Measurements from ENCODE around the gene C7orf25.

C7orf25 gene

DNA sequence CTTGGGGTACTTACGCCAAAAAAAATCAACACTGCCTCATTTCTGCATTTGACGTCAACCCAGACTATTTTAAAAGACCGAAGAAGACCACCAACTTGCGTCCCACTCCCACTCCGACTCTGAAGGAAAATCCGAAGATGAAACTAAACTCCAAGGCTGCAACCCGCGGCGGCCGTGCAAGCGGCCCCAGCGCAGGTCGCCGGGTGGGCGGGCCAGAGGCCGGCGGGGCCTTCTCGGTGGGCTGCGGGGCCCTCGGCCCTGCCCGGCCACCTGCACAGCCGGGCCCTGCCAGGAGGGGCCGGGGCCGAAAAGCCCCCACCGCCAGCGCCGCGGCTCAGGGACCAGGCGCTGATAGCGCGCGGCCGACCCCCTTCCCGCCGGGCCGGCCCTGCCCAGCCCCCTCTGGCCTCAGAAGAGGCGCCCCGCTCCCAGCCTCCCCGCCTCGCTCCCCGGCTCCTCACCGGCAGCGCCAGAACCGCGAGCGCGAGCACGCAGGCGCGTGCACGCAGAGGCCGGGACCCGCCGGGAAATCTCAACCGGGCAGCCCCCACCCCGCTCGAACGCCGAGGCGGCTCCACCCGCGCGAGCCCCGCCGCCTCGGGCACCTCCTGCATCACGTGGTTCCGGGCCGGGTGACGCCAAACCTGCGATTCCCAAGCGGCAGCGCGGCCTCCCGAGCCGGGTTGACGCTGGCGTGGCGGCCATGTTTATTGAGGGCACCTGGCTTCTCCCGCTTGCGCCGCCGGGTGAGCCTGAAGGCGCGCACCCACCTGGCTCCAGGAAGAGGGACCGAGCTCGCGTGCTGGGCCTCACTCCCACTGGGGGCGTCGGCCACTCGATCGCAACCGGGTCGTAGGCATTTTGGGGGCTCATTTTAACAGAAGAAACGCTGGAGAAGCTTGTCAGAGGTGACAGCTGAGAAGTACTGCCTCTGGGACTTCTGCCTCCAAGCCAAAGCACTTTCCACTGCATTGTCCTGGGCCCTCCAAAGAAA, at the start of gene C7orf25:
Gene C7orf25 (minus strand): TSS at position 617 of the 994 bp plus-strand sequence. CDS start 1,170 bp downstream, outside the sequence.
- H3K36me3 ChIP-seq (ENCODE audit: low read depth), result peaks cover 28% of the 10 kb centered on the region
- H3K4me1 ChIP-seq (ENCODE audit: insufficient read depth, poor library complexity, severe bottlenecking), result peaks cover 31% of the 10 kb centered on the region
- peak; percentile 85 for ATAC-seq (ENCODE audit: low read depth)
- peak; percentile 95 for DNase-seq (ENCODE audit: low spot score)
- TF ChIP-seq, protein P1, sequence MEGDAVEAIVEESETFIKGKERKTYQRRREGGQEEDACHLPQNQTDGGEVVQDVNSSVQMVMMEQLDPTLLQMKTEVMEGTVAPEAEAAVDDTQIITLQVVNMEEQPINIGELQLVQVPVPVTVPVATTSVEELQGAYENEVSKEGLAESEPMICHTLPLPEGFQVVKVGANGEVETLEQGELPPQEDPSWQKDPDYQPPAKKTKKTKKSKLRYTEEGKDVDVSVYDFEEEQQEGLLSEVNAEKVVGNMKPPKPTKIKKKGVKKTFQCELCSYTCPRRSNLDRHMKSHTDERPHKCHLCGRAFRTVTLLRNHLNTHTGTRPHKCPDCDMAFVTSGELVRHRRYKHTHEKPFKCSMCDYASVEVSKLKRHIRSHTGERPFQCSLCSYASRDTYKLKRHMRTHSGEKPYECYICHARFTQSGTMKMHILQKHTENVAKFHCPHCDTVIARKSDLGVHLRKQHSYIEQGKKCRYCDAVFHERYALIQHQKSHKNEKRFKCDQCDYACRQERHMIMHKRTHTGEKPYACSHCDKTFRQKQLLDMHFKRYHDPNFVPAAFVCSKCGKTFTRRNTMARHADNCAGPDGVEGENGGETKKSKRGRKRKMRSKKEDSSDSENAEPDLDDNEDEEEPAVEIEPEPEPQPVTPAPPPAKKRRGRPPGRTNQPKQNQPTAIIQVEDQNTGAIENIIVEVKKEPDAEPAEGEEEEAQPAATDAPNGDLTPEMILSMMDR (IDR thresholded peaks at IDR 0.05; ENCODE audit: poor library complexity, severe bottlenecking), result no peak
- no peaks in the 10 kb centered on the region for H3K27me3 ChIP-seq (ENCODE audit: insufficient read depth, poor library complexity, severe bottlenecking)
- no peaks in the 10 kb centered on the region for H3K9me3 ChIP-seq (ENCODE audit: severe bottlenecking)
- peak within 1 kb of the TSS; percentile 77 for H3K27ac ChIP-seq (ENCODE audit: poor library complexity, severe bottlenecking)
- peak within 1 kb of the TSS; percentile 74 for H3K4me3 ChIP-seq (ENCODE audit: severe bottlenecking)

GRCh38 chr7:42961170-42961569, 49.3 kb upstream of the C7orf25 start:
- Histone ChIP-seq H3K4me1 (ENCODE audit: insufficient read depth, poor library complexity, severe bottlenecking) (no peaks in the 10 kb centered on the region), H3K9me3 (ENCODE audit: severe bottlenecking) (no peaks in the 10 kb centered on the region), H3K27ac (ENCODE audit: poor library complexity, severe bottlenecking) (no peak overlapping the region), H3K27me3 (ENCODE audit: insufficient read depth, poor library complexity, severe bottlenecking) (no peaks in the 10 kb centered on the region), H3K36me3 (ENCODE audit: low read depth) (no peaks in the 10 kb centered on the region), H3K4me3 (ENCODE audit: severe bottlenecking) (no peak overlapping the region)
- ATAC-seq (ENCODE audit: low read depth), result no peak
- no peak for DNase-seq (ENCODE audit: low spot score)
- TF ChIP-seq, protein P1 (IDR thresholded peaks at IDR 0.05; ENCODE audit: poor library complexity, severe bottlenecking), result no peak

- Histone ChIP-seq H3K27ac (ENCODE audit: poor library complexity, severe bottlenecking) (no peak overlapping the region), H3K9me3 (ENCODE audit: severe bottlenecking) (no peaks in the 10 kb centered on the region), H3K4me1 (ENCODE audit: insufficient read depth, poor library complexity, severe bottlenecking) (no peaks in the 10 kb centered on the region), H3K27me3 (ENCODE audit: insufficient read depth, poor library complexity, severe bottlenecking) (no peaks in the 10 kb centered on the region), H3K36me3 (ENCODE audit: low read depth) (no peaks in the 10 kb centered on the region), H3K4me3 (ENCODE audit: severe bottlenecking) (no peak overlapping the region)
- ATAC-seq (ENCODE audit: low read depth), result no peak
- DNase-seq (ENCODE audit: low spot score), result no peak
- TF ChIP-seq, protein P1 (IDR thresholded peaks at IDR 0.05; ENCODE audit: poor library complexity, severe bottlenecking), result no peak
Measured at GRCh38 chr7:42960762-42961161, 48.9 kb upstream of the C7orf25 start.

DNA sequence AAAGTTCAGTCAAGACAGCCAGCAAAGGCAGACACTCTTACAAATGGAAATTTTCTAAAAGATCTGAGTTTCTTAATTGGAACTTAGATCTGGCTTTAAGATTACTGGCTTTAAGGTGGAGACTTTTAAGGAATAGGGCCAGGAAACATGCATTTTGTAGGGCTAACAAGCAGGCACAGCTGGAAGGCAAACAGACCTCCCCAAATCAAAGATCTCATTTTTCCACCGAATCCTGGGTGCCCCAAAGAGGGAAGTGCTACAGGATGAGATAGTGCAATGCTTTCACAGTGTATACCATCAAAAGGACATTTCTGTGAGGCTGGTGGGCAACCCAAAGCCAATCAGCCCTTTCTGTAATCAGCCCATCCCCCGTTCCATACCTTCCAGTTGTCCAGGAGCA, 47.7 kb upstream of the C7orf25 start:
- H3K27me3 ChIP-seq (ENCODE audit: insufficient read depth, poor library complexity, severe bottlenecking), result no peaks in the 10 kb centered on the region
- H3K4me1 ChIP-seq (ENCODE audit: insufficient read depth, poor library complexity, severe bottlenecking), result no peaks in the 10 kb centered on the region
- TF ChIP-seq, protein P1 (IDR thresholded peaks at IDR 0.05; ENCODE audit: poor library complexity, severe bottlenecking), result no peak
- ATAC-seq (ENCODE audit: low read depth) (no peak), DNase-seq (ENCODE audit: low spot score) (no peak)
- H3K4me3 ChIP-seq (ENCODE audit: severe bottlenecking), result no peak overlapping the region
- H3K36me3 ChIP-seq (ENCODE audit: low read depth), result no peaks in the 10 kb centered on the region
- no peak overlapping the region for H3K27ac ChIP-seq (ENCODE audit: poor library complexity, severe bottlenecking)
- H3K9me3 ChIP-seq (ENCODE audit: severe bottlenecking), result no peaks in the 10 kb centered on the region

DNA sequence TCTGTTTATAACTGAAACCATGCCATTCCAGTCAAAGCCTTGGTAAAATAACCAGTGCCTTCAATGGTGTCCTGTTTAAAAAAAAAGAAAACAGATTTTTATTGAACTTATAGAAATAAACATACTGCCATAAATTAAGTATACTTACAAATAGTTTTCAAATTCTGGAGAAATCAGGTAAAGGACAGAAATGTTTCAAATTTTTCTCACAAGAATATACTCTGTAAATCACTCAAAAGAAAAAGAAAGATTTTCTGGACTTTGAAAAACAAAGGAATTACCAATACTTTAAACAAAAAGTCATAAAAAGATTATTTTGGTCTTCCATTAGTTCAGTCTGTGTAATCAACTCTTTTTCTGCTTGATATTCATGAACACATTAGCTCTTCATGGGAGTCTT, 44.2 kb upstream of the C7orf25 start:
- H3K27me3 ChIP-seq (ENCODE audit: insufficient read depth, poor library complexity, severe bottlenecking), result no peaks in the 10 kb centered on the region
- TF ChIP-seq, protein P1 (IDR thresholded peaks at IDR 0.05; ENCODE audit: poor library complexity, severe bottlenecking), result no peak
- no peaks in the 10 kb centered on the region for H3K36me3 ChIP-seq (ENCODE audit: low read depth)
- no peak overlapping the region for H3K4me3 ChIP-seq (ENCODE audit: severe bottlenecking)
- ATAC-seq (ENCODE audit: low read depth) (no peak), DNase-seq (ENCODE audit: low spot score) (no peak)
- H3K4me1 ChIP-seq (ENCODE audit: insufficient read depth, poor library complexity, severe bottlenecking), result no peaks in the 10 kb centered on the region
- H3K9me3 ChIP-seq (ENCODE audit: severe bottlenecking), result no peaks in the 10 kb centered on the region
- H3K27ac ChIP-seq (ENCODE audit: poor library complexity, severe bottlenecking), result no peak overlapping the region
